ENCODE measurements around the gene BEGAIN. TPM values are rescaled to one million over a fixed set of nuclear protein-coding genes. Genes with fewer than 3 reads are reported as not detected.

BEGAIN gene
- total RNA-seq, 4 donors from 2014 or later, result 3.5 to 7.1 (median 6.6) TPM

DNA sequence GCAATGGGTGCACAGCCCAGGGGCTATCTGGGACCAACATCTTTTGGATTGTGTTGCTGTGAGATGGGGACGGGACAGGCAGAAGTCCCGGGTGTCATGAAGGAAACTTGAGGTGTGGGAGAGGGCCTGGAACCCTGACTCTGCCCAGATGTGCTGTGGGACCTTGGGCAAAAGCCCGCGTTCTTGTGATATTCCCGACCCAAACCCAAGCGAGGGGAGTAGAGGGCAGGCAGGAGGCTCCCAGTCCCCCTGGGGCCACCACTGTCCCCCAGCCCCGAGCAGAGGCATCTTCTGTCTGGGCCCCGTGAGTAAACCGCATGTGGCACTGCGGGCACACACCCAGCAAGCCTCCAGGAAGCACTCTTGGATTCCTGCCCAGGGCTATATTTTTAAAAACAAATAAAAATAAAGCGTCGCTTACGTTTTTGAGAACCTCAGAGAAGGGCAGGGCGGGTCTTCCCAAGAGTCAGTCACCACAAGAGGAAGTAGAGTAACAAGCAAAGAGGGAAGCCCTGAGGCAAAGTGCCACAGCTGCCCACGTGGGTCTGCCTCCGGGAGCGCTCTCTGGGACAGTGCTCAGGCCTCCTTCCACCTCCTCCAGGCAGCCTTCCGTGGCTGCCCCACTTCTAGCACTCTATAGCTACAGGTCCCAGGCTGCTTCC lies 39.5 kb downstream of the BEGAIN start:
- no peak overlapping the region for H3K4me3 ChIP-seq
- TF ChIP-seq, protein P1, sequence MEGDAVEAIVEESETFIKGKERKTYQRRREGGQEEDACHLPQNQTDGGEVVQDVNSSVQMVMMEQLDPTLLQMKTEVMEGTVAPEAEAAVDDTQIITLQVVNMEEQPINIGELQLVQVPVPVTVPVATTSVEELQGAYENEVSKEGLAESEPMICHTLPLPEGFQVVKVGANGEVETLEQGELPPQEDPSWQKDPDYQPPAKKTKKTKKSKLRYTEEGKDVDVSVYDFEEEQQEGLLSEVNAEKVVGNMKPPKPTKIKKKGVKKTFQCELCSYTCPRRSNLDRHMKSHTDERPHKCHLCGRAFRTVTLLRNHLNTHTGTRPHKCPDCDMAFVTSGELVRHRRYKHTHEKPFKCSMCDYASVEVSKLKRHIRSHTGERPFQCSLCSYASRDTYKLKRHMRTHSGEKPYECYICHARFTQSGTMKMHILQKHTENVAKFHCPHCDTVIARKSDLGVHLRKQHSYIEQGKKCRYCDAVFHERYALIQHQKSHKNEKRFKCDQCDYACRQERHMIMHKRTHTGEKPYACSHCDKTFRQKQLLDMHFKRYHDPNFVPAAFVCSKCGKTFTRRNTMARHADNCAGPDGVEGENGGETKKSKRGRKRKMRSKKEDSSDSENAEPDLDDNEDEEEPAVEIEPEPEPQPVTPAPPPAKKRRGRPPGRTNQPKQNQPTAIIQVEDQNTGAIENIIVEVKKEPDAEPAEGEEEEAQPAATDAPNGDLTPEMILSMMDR (IDR thresholded peaks at IDR 0.05), result no peak
- TF ChIP-seq EP300 (IDR thresholded peaks at IDR 0.05) (no peak), POLR2A (IDR thresholded peaks at IDR 0.05; ENCODE audit: low read depth) (no peak), POLR2AphosphoS5 (IDR thresholded peaks at IDR 0.05) (no peak)
- no peaks in the 10 kb centered on the region for H3K27me3 ChIP-seq
- DNase-seq (ENCODE audit: extremely low spot score), result no peak
- WGBS, result 54% methylated on average over 17 of the region's 18 CpGs
- no peaks in the 10 kb centered on the region for H3K9me3 ChIP-seq
- intact Hi-C loops (cut with DNase I), result no loop called here
- H3K4me1 ChIP-seq, result peaks cover 5 to 35% (median 25%) of the 10 kb centered on the region in 4 donors
- peak overlapping the region in 2 of 4 donors; percentile 43 to 83 for H3K27ac ChIP-seq (replicated peaks in 1 of 4)
- H3K36me3 ChIP-seq, result peaks cover 0 to 4% (median 0%) of the 10 kb centered on the region in 4 donors

DNA sequence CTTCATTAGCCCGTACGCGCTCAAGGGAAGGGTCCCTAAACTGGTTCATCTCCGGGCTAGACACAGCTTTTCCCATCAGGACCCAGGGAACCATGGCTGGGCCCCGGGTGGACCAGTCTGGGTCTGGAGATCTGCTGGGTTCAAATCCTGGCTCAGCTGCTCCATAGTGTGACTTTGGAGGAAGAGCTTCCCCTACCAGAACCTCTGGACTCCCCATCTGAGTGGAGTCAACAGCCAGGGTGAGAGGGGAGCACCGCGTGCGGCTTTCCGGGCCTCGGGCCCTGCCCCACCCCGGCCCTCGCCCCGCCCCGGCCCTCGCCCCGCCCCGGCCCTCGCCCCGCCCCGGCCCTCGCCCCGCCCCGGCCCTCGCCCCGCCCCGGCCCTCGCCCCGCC lies 41.2 kb downstream of the BEGAIN start:
- no peak for DNase-seq (ENCODE audit: extremely low spot score)
- intact Hi-C loops (cut with DNase I), result no loop called here
- H3K4me3 ChIP-seq, result peak overlapping the region; percentile 41 to 84 (median 52)
- peaks cover 0 to 4% (median 0%) of the 10 kb centered on the region in 4 donors for H3K36me3 ChIP-seq
- H3K4me1 ChIP-seq, result peaks cover 5 to 35% (median 25%) of the 10 kb centered on the region in 4 donors
- peak overlapping the region in 2 of 4 donors; percentile 64 to 68 for H3K27ac ChIP-seq (replicated peaks in 1 of 4)
- WGBS, result 85% methylated on average over 5 of the region's 28 CpGs
- no peaks in the 10 kb centered on the region for H3K9me3 ChIP-seq
- TF ChIP-seq, protein P1 (IDR thresholded peaks at IDR 0.05), result no peak
- TF ChIP-seq POLR2AphosphoS5 (IDR thresholded peaks at IDR 0.05) (peak in 1 of 2 donors; percentile 71), POLR2A (IDR thresholded peaks at IDR 0.05; ENCODE audit: low read depth) (no peak), EP300 (IDR thresholded peaks at IDR 0.05) (no peak)
- no peaks in the 10 kb centered on the region for H3K27me3 ChIP-seq

DNA sequence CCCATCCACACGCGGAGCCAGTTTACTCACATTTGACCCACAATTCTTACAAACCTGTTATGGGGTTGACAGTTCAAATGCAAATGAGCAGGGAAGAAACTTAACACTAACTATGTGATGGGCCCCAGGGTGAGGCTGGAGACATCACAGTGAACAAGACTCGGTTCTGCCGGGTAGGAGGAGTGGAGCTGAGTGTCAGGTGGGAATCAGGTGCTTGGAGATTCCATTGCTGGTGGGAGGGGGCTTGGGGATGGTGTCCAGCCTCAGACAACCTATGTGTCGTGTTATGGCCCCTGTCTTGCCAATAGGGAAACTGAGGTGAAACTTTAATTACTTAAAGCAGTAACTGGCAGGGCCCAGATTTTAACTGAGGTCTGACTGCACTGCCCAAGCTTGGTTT lies 41.9 kb downstream of the BEGAIN start:
- Histone ChIP-seq H3K4me1 (peaks cover 5 to 35% (median 25%) of the 10 kb centered on the region in 4 donors), H3K4me3 (no peak overlapping the region), H3K36me3 (peaks cover 0 to 4% (median 0%) of the 10 kb centered on the region in 4 donors), H3K9me3 (no peaks in the 10 kb centered on the region), H3K27ac (replicated peaks in 1 of 4) (peak overlapping the region in 1 of 4 donors; percentile 68), H3K27me3 (no peaks in the 10 kb centered on the region)
- WGBS, result 88% methylated on average over 5 of the region's 5 CpGs
- intact Hi-C loops (cut with DNase I), result no loop called here
- DNase-seq (ENCODE audit: extremely low spot score), result no peak
- TF ChIP-seq EP300 (IDR thresholded peaks at IDR 0.05), result no peak
- TF ChIP-seq POLR2A (IDR thresholded peaks at IDR 0.05; ENCODE audit: low read depth), result no peak
- TF ChIP-seq, protein P1 (IDR thresholded peaks at IDR 0.05), result no peak
- TF ChIP-seq POLR2AphosphoS5 (IDR thresholded peaks at IDR 0.05), result no peak

DNA sequence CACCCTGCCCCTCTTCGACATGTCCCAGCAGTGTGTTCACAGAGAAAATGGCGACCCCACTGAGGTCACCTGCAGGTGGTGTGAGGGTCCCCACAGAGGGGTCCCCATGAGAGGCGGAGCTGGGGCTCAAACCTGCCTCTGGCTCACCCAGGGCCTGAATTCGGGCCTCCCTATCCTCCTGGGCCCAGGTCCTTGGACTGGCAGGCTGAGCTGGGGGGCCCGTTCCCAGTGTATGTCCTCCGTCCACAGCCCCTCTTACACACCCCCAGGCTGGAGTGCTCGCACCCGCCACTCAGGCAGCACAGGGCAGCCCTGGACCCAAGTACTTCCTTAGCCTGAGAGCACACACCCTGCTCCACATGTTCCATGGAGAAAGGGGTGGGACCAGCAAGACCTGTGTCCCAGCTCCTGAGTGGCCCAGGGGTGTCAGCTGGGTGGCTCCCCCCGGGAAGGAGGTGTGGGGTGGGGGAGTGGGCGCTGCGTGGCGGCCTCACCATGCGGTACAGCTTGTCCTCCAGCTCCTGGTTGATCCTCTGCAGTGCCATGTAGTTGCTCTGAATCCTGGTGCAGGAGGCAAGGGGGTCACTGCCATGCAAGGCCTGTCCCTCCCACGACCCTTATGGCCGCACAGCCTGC lies 42.6 kb downstream of the BEGAIN start:
- no peak overlapping the region for H3K27ac ChIP-seq (replicated peaks in 1 of 4)
- H3K9me3 ChIP-seq, result no peaks in the 10 kb centered on the region
- no peak for DNase-seq (ENCODE audit: extremely low spot score)
- WGBS, result 94% methylated on average over 3 of the region's 15 CpGs
- intact Hi-C loops (cut with DNase I), result no loop called here
- peaks cover 5 to 31% (median 21%) of the 10 kb centered on the region in 4 donors for H3K4me1 ChIP-seq
- no peaks in the 10 kb centered on the region for H3K27me3 ChIP-seq
- TF ChIP-seq EP300 (IDR thresholded peaks at IDR 0.05) (no peak), POLR2AphosphoS5 (IDR thresholded peaks at IDR 0.05) (no peak), POLR2A (IDR thresholded peaks at IDR 0.05; ENCODE audit: low read depth) (no peak)
- TF ChIP-seq, protein P1 (IDR thresholded peaks at IDR 0.05), result no peak
- peaks cover 0 to 4% (median 1%) of the 10 kb centered on the region in 4 donors for H3K36me3 ChIP-seq
- no peak overlapping the region for H3K4me3 ChIP-seq

Data from esophagus muscularis mucosa (tissue), 4 donors.